MM.1S (cell line): ENCODE measurements around the gene CCDC69.
A peak's percentile ranks its signal among the peaks of the same experiment; 100 is the strongest.

Source experiments
- DNase-seq: peaks from one replicate; pipeline ENCODE4 v3.0.0-alpha.2; 2015
- H2AFZ ChIP-seq: fragments of 300-600 bp; sonication (generic); 2 replicates; pipeline ENCODE4 v1.6.0; 2016; ENCODE audit warnings: antibody characterized with exemption, low read length
- H3F3A ChIP-seq: fragments of 300-600 bp; sonication (generic); 2 replicates; pipeline ENCODE4 v1.6.1; 2016; ENCODE audit warnings: mild to moderate bottlenecking, antibody characterized with exemption, low read length, moderate library complexity, mixed read lengths; ENCODE audit not compliant: insufficient read depth
- H3K27ac ChIP-seq: fragments of 300-600 bp; sonication (generic); 2 replicates; pipeline ENCODE4 v1.5.1; 2016; ENCODE audit warnings: mild to moderate bottlenecking, low read length
- H3K27me3 ChIP-seq: fragments of 300-600 bp; sonication (generic); replicated peaks from 2 replicates; pipeline ENCODE4 v1.6.0; 2016; ENCODE audit warnings: low read length; ENCODE audit not compliant: insufficient read depth
- H3K36me3 ChIP-seq: fragments of 300-600 bp; sonication (generic); replicated peaks from 2 replicates; pipeline ENCODE4 v1.6.1; 2016; ENCODE audit warnings: mild to moderate bottlenecking, low read length, mixed read lengths; ENCODE audit not compliant: insufficient read depth
- H3K4me1 ChIP-seq: fragments of 300-600 bp; sonication (generic); 2 replicates; pipeline ENCODE4 v1.6.1; 2016; ENCODE audit warnings: low read length, mixed read lengths
- H3K4me2 ChIP-seq: fragments of 300-600 bp; sonication (generic); 2 replicates; pipeline ENCODE4 v1.6.0; 2016; ENCODE audit warnings: low read depth, low read length
- H3K4me3 ChIP-seq: fragments of 300-600 bp; sonication (generic); 2 replicates; pipeline ENCODE4 v1.5.1; 2016; ENCODE audit warnings: low read length, mixed read lengths
- H3K79me2 ChIP-seq: fragments of 300-600 bp; sonication (generic); 2 replicates; pipeline ENCODE4 v1.6.1; 2016; ENCODE audit warnings: mixed run types, low read length, mixed read lengths
- H3K9ac ChIP-seq: fragments of 300-600 bp; sonication (generic); 2 replicates; pipeline ENCODE4 v1.6.1; 2016; ENCODE audit warnings: low read length, mixed read lengths
- H3K9me2 ChIP-seq: fragments of 300-600 bp; sonication (generic); replicated peaks from 2 replicates; pipeline ENCODE4 v1.6.1; 2016; ENCODE audit warnings: mild to moderate bottlenecking, low read length, mixed read lengths; ENCODE audit not compliant: insufficient read depth
- H3K9me3 ChIP-seq: fragments of 300-600 bp; sonication (generic); replicated peaks from 2 replicates; pipeline ENCODE4 v1.6.1; 2016; ENCODE audit warnings: mild to moderate bottlenecking, low read length, mixed read lengths; ENCODE audit not compliant: insufficient read depth
- H4K20me1 ChIP-seq: fragments of 300-600 bp; sonication (generic); 2 replicates; pipeline ENCODE4 v1.6.1; 2016; ENCODE audit warnings: mild to moderate bottlenecking, low read length, moderate library complexity, mixed read lengths; ENCODE audit not compliant: insufficient read depth
- EZH2 ChIP-seq: fragments of 300-600 bp; sonication (generic); optimal IDR thresholded peaks from 2 replicates; pipeline ENCODE3; 2017; ENCODE audit warnings: low read depth, mild to moderate bottlenecking, antibody characterized with exemption, low read length, mixed read lengths
- EZH2phosphoT487 ChIP-seq: fragments of 300-600 bp; sonication (generic); IDR thresholded peaks from 2 replicates; pipeline ENCODE4 v1.6.1; 2018; ENCODE audit warnings: antibody characterized with exemption, low read length
- TF ChIP-seq, protein P1 (sequence below): fragments of 300-600 bp; sonication (generic); IDR thresholded peaks from 2 replicates; pipeline ENCODE4 v1.5.1; 2016; ENCODE audit warnings: antibody characterized with exemption, low read length, mixed read lengths

CCDC69 gene

DNA sequence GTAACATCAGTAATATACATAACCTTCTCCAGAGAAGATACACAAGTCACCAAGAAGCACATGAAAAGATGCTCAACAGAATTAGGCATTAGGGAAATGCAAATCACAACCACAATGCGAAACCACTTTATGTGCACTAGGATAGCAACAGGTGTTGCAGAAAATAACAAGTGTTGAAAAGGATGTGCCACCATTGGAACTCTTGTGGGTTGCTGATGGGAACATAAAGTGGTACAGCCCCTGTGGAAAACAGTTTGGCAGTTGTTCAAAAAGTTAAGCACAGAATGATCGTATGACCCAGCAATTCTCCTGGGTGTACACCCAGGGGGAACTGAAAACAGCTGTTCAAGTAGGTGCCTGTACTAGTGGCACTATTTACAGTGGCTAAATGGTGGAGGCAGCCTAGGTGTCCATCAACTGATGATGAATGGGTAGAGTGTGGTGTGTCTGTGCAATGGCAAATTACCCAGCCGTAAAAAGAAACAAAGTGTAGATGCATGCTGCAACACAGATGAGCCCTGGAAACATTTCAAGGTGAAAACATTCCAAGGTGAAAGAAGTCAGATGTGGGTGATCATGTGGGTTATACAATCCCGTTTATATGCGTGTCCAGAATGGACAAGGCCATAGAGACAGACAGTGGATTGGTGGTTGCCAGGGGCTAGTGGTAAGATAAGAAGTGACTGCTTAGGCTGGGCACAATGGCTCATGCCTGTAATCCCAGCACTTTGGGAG lies 27.2 kb downstream of the CCDC69 start:
- peaks cover 38% of the 10 kb centered on the region for H3K79me2 ChIP-seq
- peaks cover 34% of the 10 kb centered on the region for H3K36me3 ChIP-seq
- peak; percentile 81 for DNase-seq
- H3K4me1 ChIP-seq = peaks cover 29% of the 10 kb centered on the region
- H3K9me2 ChIP-seq = no peaks in the 10 kb centered on the region
- no peak overlapping the region for H3K9ac ChIP-seq
- H3K27me3 ChIP-seq = no peaks in the 10 kb centered on the region
- H2AFZ ChIP-seq = no peak overlapping the region
- H3K27ac ChIP-seq = peak overlapping the region; percentile 68
- H3K4me2 ChIP-seq = peak overlapping the region; percentile 40
- TF ChIP-seq EZH2 = no peak
- TF ChIP-seq EZH2phosphoT487 = no peak
- TF ChIP-seq, protein P1, sequence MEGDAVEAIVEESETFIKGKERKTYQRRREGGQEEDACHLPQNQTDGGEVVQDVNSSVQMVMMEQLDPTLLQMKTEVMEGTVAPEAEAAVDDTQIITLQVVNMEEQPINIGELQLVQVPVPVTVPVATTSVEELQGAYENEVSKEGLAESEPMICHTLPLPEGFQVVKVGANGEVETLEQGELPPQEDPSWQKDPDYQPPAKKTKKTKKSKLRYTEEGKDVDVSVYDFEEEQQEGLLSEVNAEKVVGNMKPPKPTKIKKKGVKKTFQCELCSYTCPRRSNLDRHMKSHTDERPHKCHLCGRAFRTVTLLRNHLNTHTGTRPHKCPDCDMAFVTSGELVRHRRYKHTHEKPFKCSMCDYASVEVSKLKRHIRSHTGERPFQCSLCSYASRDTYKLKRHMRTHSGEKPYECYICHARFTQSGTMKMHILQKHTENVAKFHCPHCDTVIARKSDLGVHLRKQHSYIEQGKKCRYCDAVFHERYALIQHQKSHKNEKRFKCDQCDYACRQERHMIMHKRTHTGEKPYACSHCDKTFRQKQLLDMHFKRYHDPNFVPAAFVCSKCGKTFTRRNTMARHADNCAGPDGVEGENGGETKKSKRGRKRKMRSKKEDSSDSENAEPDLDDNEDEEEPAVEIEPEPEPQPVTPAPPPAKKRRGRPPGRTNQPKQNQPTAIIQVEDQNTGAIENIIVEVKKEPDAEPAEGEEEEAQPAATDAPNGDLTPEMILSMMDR = no peak
- H4K20me1 ChIP-seq = no peaks in the 10 kb centered on the region
- peaks cover 23% of the 10 kb centered on the region for H3F3A ChIP-seq
- H3K4me3 ChIP-seq = no peak overlapping the region
- no peaks in the 10 kb centered on the region for H3K9me3 ChIP-seq

DNA sequence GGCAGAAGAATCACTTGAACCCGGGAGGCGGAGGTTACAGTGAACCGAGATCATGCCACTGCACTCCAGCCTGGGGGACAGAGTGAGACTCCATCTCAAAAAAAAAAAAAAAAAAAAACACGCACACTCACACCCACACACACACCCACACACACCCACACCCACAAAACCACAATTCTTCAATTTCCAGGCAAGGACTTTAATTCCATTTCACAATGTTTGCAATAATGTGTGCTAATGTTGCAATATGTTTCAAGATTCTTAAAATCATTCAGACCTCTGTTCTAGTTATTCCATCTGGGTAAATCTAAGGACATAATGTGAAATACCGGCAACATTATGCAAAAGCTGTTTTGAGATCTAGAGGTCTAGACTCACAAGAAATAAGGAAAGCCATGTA lies 28.3 kb downstream of the CCDC69 start:
- Histone ChIP-seq H3K79me2 (peaks cover 46% of the 10 kb centered on the region), H4K20me1 (no peaks in the 10 kb centered on the region), H3K4me1 (peaks cover 29% of the 10 kb centered on the region), H3K4me3 (no peak overlapping the region), H2AFZ (no peak overlapping the region), H3K9me2 (no peaks in the 10 kb centered on the region), H3K27me3 (no peaks in the 10 kb centered on the region), H3K9me3 (no peaks in the 10 kb centered on the region), H3K4me2 (no peak overlapping the region), H3F3A (peaks cover 23% of the 10 kb centered on the region), H3K36me3 (peaks cover 30% of the 10 kb centered on the region), H3K27ac (peak overlapping the region; percentile 68; the same call in 1 of the 2 replicates), H3K9ac (no peak overlapping the region)
- no peak for DNase-seq
- TF ChIP-seq, protein P1 = no peak
- TF ChIP-seq EZH2phosphoT487 = no peak
- TF ChIP-seq EZH2 = no peak

DNA sequence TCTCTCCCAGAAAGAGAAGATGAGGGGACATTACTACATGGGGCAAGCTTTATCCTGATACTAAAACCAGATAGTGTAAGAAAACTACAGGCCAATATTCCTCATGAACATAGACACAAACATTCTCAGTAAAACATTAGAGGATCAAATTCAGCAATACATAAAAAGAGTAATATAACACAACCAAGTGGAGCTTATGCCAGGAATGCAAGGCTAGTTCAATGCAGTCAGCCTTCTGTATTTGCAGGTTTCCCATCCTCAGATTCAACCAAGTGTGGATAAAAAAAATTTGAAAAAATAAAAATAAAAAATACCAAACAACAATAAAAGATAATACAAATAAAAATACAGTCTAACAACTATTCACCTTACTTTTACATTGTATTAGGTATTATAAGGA lies 31.3 kb downstream of the CCDC69 start:
- Histone ChIP-seq H3K27me3 (no peaks in the 10 kb centered on the region), H3K36me3 (peaks cover 18% of the 10 kb centered on the region), H3K4me3 (no peak overlapping the region), H3K9me2 (no peaks in the 10 kb centered on the region), H3K27ac (no peak overlapping the region), H3F3A (peaks cover 15% of the 10 kb centered on the region), H3K9me3 (no peaks in the 10 kb centered on the region), H2AFZ (no peak overlapping the region), H3K9ac (no peak overlapping the region), H3K79me2 (peaks cover 66% of the 10 kb centered on the region), H3K4me1 (peaks cover 26% of the 10 kb centered on the region), H4K20me1 (no peaks in the 10 kb centered on the region), H3K4me2 (no peak overlapping the region)
- DNase-seq = no peak
- no peak for TF ChIP-seq EZH2
- TF ChIP-seq, protein P1 = no peak
- no peak for TF ChIP-seq EZH2phosphoT487
